Activated naive CD8-positive, alpha-beta T cell treated with anti-CD3 and anti-CD28 coated beads, Interleukin-2, amount 10 ng/mL, durations not matched to agents 7 days and 5 days (primary cell): ENCODE measurements around the gene PLD1. TPM values are rescaled to one million over a fixed set of nuclear protein-coding genes. Genes with fewer than 3 reads are reported as not detected.
"Not testable (repeated sequence)": the region's sequence is repeated elsewhere in the genome, so short reads cannot be mapped to it uniquely, and the experiment has no call there.

Experiments
- ATAC-seq: fragments of 150-1000 bp; cut with Tn5 transposase; one replicate; pipeline ENCODE4 v1.10.0; 2021; ENCODE audit warnings: low read depth, moderate library complexity
- POLR2A ChIA-PET: fragments of 350-600 bp; sonication (Branson Sonifier 250); formaldehyde crosslinking; loops from one replicate; lab custom pipeline; 2021; ENCODE audit warnings: antibody characterized with exemption; lab: Charles Lee
- DNase-seq: peaks from one replicate; pipeline ENCODE4 v3.0.0; 2021
- H3K27ac Mint-ChIP-seq: one replicate; pipeline ENCODE4 v1.8.0; 2022; ENCODE audit warnings: mild to moderate bottlenecking, mixed read lengths
- H3K27me3 Mint-ChIP-seq: one replicate; pipeline ENCODE4 v1.8.0; 2022; ENCODE audit warnings: mild to moderate bottlenecking, moderate library complexity, mixed read lengths
- H3K36me3 Mint-ChIP-seq: one replicate; pipeline ENCODE4 v1.8.0; 2021; ENCODE audit warnings: mild to moderate bottlenecking, mixed read lengths
- H3K4me1 Mint-ChIP-seq: one replicate; pipeline ENCODE4 v1.8.0; 2021; ENCODE audit warnings: mixed read lengths
- H3K4me3 Mint-ChIP-seq: one replicate; pipeline ENCODE4 v1.8.0; 2022; ENCODE audit warnings: mild to moderate bottlenecking, moderate library complexity, mixed read lengths
- H3K9me3 Mint-ChIP-seq: one replicate; pipeline ENCODE4 v1.8.0; 2021; ENCODE audit warnings: mixed read lengths
- total RNA-seq, 2 experiments: library from RNA; stranded (reverse); gene quantifications; one replicate each; pipeline ENCODE4 v1.2.3, GENCODE V29; 2021

The PLD1 gene, protein sequence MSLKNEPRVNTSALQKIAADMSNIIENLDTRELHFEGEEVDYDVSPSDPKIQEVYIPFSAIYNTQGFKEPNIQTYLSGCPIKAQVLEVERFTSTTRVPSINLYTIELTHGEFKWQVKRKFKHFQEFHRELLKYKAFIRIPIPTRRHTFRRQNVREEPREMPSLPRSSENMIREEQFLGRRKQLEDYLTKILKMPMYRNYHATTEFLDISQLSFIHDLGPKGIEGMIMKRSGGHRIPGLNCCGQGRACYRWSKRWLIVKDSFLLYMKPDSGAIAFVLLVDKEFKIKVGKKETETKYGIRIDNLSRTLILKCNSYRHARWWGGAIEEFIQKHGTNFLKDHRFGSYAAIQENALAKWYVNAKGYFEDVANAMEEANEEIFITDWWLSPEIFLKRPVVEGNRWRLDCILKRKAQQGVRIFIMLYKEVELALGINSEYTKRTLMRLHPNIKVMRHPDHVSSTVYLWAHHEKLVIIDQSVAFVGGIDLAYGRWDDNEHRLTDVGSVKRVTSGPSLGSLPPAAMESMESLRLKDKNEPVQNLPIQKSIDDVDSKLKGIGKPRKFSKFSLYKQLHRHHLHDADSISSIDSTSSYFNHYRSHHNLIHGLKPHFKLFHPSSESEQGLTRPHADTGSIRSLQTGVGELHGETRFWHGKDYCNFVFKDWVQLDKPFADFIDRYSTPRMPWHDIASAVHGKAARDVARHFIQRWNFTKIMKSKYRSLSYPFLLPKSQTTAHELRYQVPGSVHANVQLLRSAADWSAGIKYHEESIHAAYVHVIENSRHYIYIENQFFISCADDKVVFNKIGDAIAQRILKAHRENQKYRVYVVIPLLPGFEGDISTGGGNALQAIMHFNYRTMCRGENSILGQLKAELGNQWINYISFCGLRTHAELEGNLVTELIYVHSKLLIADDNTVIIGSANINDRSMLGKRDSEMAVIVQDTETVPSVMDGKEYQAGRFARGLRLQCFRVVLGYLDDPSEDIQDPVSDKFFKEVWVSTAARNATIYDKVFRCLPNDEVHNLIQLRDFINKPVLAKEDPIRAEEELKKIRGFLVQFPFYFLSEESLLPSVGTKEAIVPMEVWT
- total RNA-seq: 1 to 10 TPM; 1.0 to 1.7 TPM

DNA sequence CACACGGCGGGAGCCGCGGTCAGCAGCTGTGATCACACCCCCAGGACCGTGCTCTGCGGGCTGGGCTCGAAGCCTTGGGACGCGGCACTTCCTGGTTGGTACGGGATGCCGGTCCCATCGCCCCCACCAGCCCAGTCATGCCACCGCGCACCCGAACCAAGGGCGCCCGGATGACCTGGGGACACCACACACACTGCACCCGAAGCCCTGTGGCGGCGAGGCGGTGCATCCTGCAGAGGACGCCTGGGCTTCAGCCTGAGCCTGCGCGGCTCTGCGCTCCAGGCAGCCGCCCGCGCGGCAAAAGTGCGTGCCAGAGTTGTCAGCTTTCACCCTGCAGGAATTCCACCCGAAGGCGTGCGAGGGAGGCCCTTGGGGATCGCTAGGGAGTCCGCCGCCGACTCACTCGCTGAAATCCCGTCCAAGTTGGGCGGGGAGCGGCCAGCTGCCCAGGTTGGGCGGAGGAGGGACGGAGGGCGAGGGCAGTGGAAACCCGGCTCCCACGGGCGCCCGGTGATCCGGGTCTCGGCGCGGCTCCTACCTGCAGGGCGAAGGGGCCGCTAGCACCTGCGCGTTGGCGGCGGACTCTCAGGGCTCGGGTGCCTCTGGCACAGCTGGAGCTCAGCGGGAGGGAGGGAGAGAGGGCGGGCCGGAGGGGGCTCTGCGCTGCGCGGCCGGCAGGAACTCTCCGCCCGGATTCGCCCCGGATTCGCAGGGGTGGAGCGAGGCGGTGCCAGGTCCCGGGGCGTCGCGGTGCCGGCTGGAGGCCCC lies at the start of gene PLD1:
PLD1 (minus strand) TSS at position 623 of the 768 bp plus-strand sequence. CDS start 72,432 bp downstream, outside the sequence.
- H3K27me3 Mint-ChIP-seq: peaks cover 43% of the 10 kb centered on the region
- H3K4me3 Mint-ChIP-seq: peak within 1 kb of the TSS; percentile 85
- DNase-seq: peak; percentile 72
- H3K36me3 Mint-ChIP-seq: no peaks in the 10 kb centered on the region
- peak; percentile 94 for ATAC-seq
- H3K9me3 Mint-ChIP-seq: no peaks in the 10 kb centered on the region
- POLR2A ChIA-PET: no interaction called here
- peaks cover 15% of the 10 kb centered on the region for H3K4me1 Mint-ChIP-seq
- peak within 1 kb of the TSS; percentile 36 for H3K27ac Mint-ChIP-seq

GRCh38 chr3:171858770-171859169 lies 48.5 kb upstream of the PLD1 start:
- ATAC-seq, H3K4me1 Mint-ChIP-seq, DNase-seq, H3K27me3 Mint-ChIP-seq, H3K27ac Mint-ChIP-seq, H3K36me3 Mint-ChIP-seq, POLR2A ChIA-PET, H3K4me3 Mint-ChIP-seq: not testable (repeated sequence)
- H3K9me3 Mint-ChIP-seq: peaks cover 12% of the 10 kb centered on the region

DNA sequence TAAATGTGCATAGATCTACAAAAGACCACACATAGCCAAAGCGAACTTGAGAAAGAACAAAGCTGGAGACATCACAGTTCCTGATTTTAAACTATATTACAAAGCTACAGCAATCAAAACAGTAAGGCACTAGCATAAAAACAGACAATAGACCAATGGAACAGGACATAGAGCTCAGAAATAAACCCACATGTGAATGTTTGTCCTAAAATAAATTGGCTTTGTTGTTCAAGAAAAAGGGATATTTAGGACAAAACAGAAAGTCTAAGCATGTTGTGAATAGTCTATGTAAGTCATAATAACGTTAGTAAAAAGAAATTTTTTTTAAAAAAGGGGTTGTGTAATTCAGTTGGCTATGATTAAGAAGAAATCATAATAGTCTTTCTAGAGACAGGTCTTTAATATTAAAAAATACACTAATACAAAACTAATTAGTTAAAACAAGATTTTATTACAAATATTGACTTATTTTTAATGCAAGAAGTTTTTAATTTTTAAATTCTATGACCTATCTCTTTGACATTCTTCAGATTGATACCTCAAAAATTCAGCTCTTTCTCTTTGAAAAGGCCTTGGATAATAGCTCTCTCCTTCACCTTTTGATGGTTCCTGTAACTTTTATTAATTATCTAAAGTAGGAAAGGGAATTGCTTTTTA lies 44.5 kb upstream of the PLD1 start:
- ATAC-seq (no peak), DNase-seq (no peak)
- peaks cover 14% of the 10 kb centered on the region for H3K9me3 Mint-ChIP-seq
- H3K27ac Mint-ChIP-seq: no peak overlapping the region
- H3K27me3 Mint-ChIP-seq: peaks cover 12% of the 10 kb centered on the region
- no peak overlapping the region for H3K4me3 Mint-ChIP-seq
- peaks cover 5% of the 10 kb centered on the region for H3K36me3 Mint-ChIP-seq
- no peaks in the 10 kb centered on the region for H3K4me1 Mint-ChIP-seq
- POLR2A ChIA-PET: no interaction called here

GRCh38 chr3:171851660-171852058 lies 41.4 kb upstream of the PLD1 start:
- POLR2A ChIA-PET: no interaction called here
- Mint-ChIP-seq H3K36me3 (peaks cover 5% of the 10 kb centered on the region), H3K4me1 (peaks cover 7% of the 10 kb centered on the region), H3K27me3 (peaks cover 16% of the 10 kb centered on the region), H3K4me3 (no peak overlapping the region), H3K27ac (no peak overlapping the region), H3K9me3 (peaks cover 9% of the 10 kb centered on the region)
- ATAC-seq (no peak), DNase-seq (no peak)

- POLR2A ChIA-PET: no interaction called here
- ATAC-seq: no peak
- Mint-ChIP-seq H3K4me3 (no peak overlapping the region), H3K27ac (no peak overlapping the region), H3K4me1 (peaks cover 11% of the 10 kb centered on the region), H3K27me3 (peaks cover 16% of the 10 kb centered on the region), H3K36me3 (peaks cover 5% of the 10 kb centered on the region), H3K9me3 (peaks cover 9% of the 10 kb centered on the region)
- DNase-seq: no peak
Measured at GRCh38 chr3:171850960-171851659, 40.8 kb upstream of the PLD1 start.

DNA sequence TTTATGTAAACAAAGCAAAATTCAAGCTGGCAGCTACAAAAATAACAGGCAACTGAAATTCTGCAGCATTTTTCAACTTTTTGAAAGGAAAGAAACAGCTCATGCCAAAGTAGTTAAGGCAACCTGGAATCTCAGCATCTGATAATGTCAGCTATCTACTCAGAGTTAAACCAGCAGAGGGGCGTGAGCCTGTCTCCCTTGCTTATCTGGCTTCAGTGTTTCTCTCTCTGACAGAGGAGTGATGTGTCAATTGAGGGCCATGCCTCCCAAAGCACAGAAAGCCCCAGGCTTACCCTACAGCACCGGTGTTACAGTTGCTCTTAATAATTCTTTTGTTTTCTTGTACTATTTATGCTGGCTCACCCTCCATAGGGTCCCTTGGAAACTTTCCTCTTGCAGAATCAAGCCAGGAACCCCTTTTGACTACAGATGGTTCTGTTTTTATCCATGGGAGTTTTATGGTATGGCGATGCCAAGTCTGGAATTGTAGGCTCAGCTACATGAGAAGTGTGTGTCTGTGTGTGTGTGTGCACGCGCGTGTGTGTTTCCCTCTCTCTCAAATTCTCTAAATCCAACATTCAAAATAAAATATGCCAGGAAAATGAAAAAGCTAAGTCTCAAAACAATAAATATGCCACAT lies 40.2 kb upstream of the PLD1 start:
- H3K27ac Mint-ChIP-seq: no peak overlapping the region
- H3K36me3 Mint-ChIP-seq: peaks cover 9% of the 10 kb centered on the region
- POLR2A ChIA-PET: no interaction called here
- peaks cover 14% of the 10 kb centered on the region for H3K4me1 Mint-ChIP-seq
- peaks cover 16% of the 10 kb centered on the region for H3K27me3 Mint-ChIP-seq
- DNase-seq: no peak
- no peak overlapping the region for H3K4me3 Mint-ChIP-seq
- ATAC-seq: no peak
- peaks cover 10% of the 10 kb centered on the region for H3K9me3 Mint-ChIP-seq

DNA sequence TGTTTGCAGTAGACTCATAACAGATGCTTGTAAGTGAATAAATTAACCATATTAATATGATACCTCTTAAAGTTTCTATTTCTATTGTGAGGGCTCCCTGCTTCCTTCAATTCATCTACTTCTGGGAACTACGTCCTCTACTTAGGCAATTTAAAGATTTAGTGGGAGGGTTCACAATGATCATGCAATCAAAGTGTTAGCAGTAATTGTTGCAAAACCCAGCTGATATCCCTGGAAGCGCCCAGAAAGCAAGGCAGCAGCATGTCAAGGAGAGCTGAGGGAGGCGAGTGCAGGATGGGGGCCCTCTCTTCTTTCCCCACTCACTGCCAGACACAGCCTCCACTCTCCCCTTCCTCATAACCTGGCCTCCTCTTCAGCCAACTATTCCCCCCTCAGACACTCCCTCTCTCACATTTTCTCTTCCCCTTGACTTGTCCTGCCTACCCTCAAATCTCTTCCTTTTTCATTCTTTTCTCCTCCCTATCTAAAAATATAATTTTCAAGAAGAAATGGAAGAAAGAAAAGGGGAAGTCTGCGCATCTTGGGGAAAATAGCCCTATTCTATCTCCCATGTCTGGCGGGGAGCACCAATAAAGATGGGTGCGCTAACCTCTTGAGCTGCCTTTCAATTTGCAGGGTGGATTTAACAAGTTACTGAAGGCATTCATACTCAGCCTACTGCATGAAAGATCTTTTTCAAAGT lies 39.5 kb upstream of the PLD1 start:
- Mint-ChIP-seq H3K27ac (no peak overlapping the region), H3K4me1 (peaks cover 14% of the 10 kb centered on the region), H3K36me3 (peaks cover 9% of the 10 kb centered on the region), H3K4me3 (no peak overlapping the region), H3K9me3 (peaks cover 10% of the 10 kb centered on the region), H3K27me3 (peaks cover 16% of the 10 kb centered on the region)
- DNase-seq (no peak), ATAC-seq (no peak)
- POLR2A ChIA-PET: no interaction called here

- Mint-ChIP-seq H3K36me3 (peaks cover 7% of the 10 kb centered on the region), H3K9me3 (peaks cover 3% of the 10 kb centered on the region), H3K27ac (no peak overlapping the region), H3K27me3 (peaks cover 16% of the 10 kb centered on the region), H3K4me3 (no peak overlapping the region), H3K4me1 (peaks cover 14% of the 10 kb centered on the region)
- POLR2A ChIA-PET: no interaction called here
- no peak for DNase-seq
- ATAC-seq: no peak
Measured at GRCh38 chr3:171847595-171848259, 37.4 kb upstream of the PLD1 start.

DNA sequence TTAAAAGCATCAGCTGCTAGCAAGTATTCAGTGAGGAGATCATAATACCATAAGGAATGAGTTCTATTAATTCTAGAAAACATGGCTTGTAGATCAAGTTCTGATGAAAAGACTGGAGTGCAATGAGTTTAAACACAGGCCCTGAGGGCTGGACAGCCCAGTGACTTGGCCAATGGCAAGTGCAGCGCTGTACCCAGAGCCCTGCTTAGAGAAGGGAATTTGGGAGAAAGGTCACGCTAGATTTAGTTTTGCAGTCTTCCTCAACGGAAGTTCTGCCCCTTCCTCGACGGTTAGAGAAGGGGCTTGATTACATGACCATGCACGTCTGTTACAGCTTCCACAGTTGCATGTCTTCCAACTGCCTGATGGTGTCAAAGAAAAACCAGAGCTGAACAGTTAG lies 36.9 kb upstream of the PLD1 start:
- H3K27ac Mint-ChIP-seq: peak overlapping the region; percentile 32
- DNase-seq (no peak), ATAC-seq (no peak)
- H3K36me3 Mint-ChIP-seq: peaks cover 7% of the 10 kb centered on the region
- H3K9me3 Mint-ChIP-seq: peaks cover 3% of the 10 kb centered on the region
- peaks cover 16% of the 10 kb centered on the region for H3K27me3 Mint-ChIP-seq
- H3K4me3 Mint-ChIP-seq: peak overlapping the region; percentile 11
- H3K4me1 Mint-ChIP-seq: peaks cover 14% of the 10 kb centered on the region
- POLR2A ChIA-PET: no interaction called here

GRCh38 chr3:171846597-171846996 lies 36.3 kb upstream of the PLD1 start:
- POLR2A ChIA-PET: no interaction called here
- H3K4me1 Mint-ChIP-seq: peaks cover 14% of the 10 kb centered on the region
- DNase-seq (no peak), ATAC-seq (peak; percentile 98)
- peak overlapping the region; percentile 11 for H3K4me3 Mint-ChIP-seq
- peaks cover 7% of the 10 kb centered on the region for H3K36me3 Mint-ChIP-seq
- peaks cover 16% of the 10 kb centered on the region for H3K27me3 Mint-ChIP-seq
- H3K9me3 Mint-ChIP-seq: peaks cover 3% of the 10 kb centered on the region
- peak overlapping the region; percentile 32 for H3K27ac Mint-ChIP-seq
